Smooth muscle cell (in vitro differentiated cells): Measurements from ENCODE around the gene NOP53. TPM values are rescaled to one million over a fixed set of nuclear protein-coding genes. Genes with fewer than 3 reads are reported as not detected.
"Not testable (repeated sequence)": the region's sequence is repeated elsewhere in the genome, so short reads cannot be mapped to it uniquely, and the experiment has no call there.

Experiments
- DNase-seq: peaks from one replicate; lab custom pipeline; 2025; ENCODE audit not compliant: unreplicated experiment; lab: John Stamatoyannopoulos, UW
- H2AFZ ChIP-seq: fragments of 200-600 bp; sonication (generic); 2 replicates; pipeline ENCODE4 v1.6.0; 2016; ENCODE audit warnings: antibody characterized with exemption, low read depth, mild to moderate bottlenecking
- H3F3A ChIP-seq: fragments of 200-600 bp; sonication (generic); 2 replicates; pipeline ENCODE4 v1.6.0; 2017; ENCODE audit warnings: antibody characterized with exemption, low read depth
- H3K27ac ChIP-seq: fragments of 200-600 bp; sonication (generic); 2 replicates; pipeline ENCODE4 v1.5.1; 2016; ENCODE audit warnings: low read depth, mild to moderate bottlenecking
- H3K27me3 ChIP-seq: fragments of 200-600 bp; sonication (generic); 2 replicates; pipeline ENCODE4 v1.6.1; 2016; ENCODE audit warnings: low read depth, mild to moderate bottlenecking
- H3K36me3 ChIP-seq: fragments of 200-600 bp; sonication (generic); 2 replicates; pipeline ENCODE4 v1.5.1; 2016; ENCODE audit warnings: low read depth
- H3K4me1 ChIP-seq: fragments of 200-600 bp; sonication (generic); 2 replicates; pipeline ENCODE4 v1.5.1; 2016; ENCODE audit warnings: low read depth
- H3K4me2 ChIP-seq: fragments of 200-600 bp; sonication (generic); 2 replicates; pipeline ENCODE4 v1.6.0; 2016; ENCODE audit warnings: mild to moderate bottlenecking
- H3K4me3 ChIP-seq: fragments of 200-600 bp; sonication (generic); 2 replicates; pipeline ENCODE4 v1.5.1; 2016; ENCODE audit warnings: mild to moderate bottlenecking
- H3K79me2 ChIP-seq: fragments of 200-600 bp; sonication (generic); 2 replicates; pipeline ENCODE4 v1.6.0; 2016; ENCODE audit warnings: low read depth, mild to moderate bottlenecking
- H3K9ac ChIP-seq: fragments of 200-600 bp; sonication (generic); 2 replicates; pipeline ENCODE4 v1.6.0; 2016; ENCODE audit warnings: low read depth
- H3K9me3 ChIP-seq: fragments of 200-600 bp; sonication (generic); replicated peaks from 2 replicates; pipeline ENCODE4 v1.5.1; 2016; ENCODE audit warnings: low read depth
- H4K20me1 ChIP-seq: fragments of 200-600 bp; sonication (generic); 2 replicates; pipeline ENCODE4 v1.6.0; 2016; ENCODE audit warnings: low read depth
- CTCF ChIP-seq: fragments of 200-600 bp; sonication (generic); IDR thresholded peaks from 2 replicates; pipeline ENCODE4 v1.5.1; 2017; ENCODE audit warnings: borderline replicate concordance, mild to moderate bottlenecking, antibody characterized with exemption; ENCODE audit not compliant: insufficient read depth, poor library complexity, severe bottlenecking
- WGBS: methylation state at CpG from one replicate; pipeline ENCODE4 v1.1.7; 2016; ENCODE audit warnings: low lambda C conversion rate; 5-methylcytosine and 5-hydroxymethylcytosine counted together
- polyA plus RNA-seq: library from polyadenylated mRNA; unstranded; fragments of >200 nt; fragmentation: Nextera tagmentation; extraction: Ambion mirVana; gene quantifications from 2 replicates; pipeline ENCODE4 v1.2.1, GENCODE V29; 2016
- total RNA-seq: library from RNA; depleted of rRNA; stranded (reverse); fragments of >200 nt; gene quantifications from 2 replicates; pipeline ENCODE4 v1.2.3, GENCODE V29; 2014

Gene NOP53
- total and polyA plus RNA-seq, 2 experiments from 2014 or later = 42.8 to 74.5 TPM

GRCh38 chr19:47740866-47741519, 4.4 kb upstream of the NOP53 start:
- Histone ChIP-seq H3K4me1 (peaks cover 5% of the 10 kb centered on the region), H2AFZ (no peak overlapping the region), H3K27me3 (no peaks in the 10 kb centered on the region), H3K4me3 (no peak overlapping the region), H3K27ac (peak overlapping the region; percentile 99), H3K36me3 (no peaks in the 10 kb centered on the region), H3K79me2 (peaks cover 5% of the 10 kb centered on the region), H3F3A (peaks cover 43% of the 10 kb centered on the region), H3K4me2 (no peak overlapping the region), H3K9me3 (no peaks in the 10 kb centered on the region), H4K20me1 (peaks cover 6% of the 10 kb centered on the region), H3K9ac (no peak overlapping the region)
- no peak for DNase-seq
- TF ChIP-seq CTCF = no peak
- 96% methylated on average over 47 of the region's 48 CpGs for WGBS

GRCh38 chr19:47741544-47742140, 3.7 kb upstream of the NOP53 start:
- no peak for TF ChIP-seq CTCF
- 88% methylated on average over 15 of the region's 15 CpGs for WGBS
- H3K9me3 ChIP-seq = no peaks in the 10 kb centered on the region
- peaks cover 43% of the 10 kb centered on the region for H3F3A ChIP-seq
- H3K27ac ChIP-seq = peak overlapping the region; percentile 99
- H3K27me3 ChIP-seq = no peaks in the 10 kb centered on the region
- H3K9ac ChIP-seq = no peak overlapping the region
- H3K4me1 ChIP-seq = peaks cover 11% of the 10 kb centered on the region
- H3K4me2 ChIP-seq = no peak overlapping the region
- no peak overlapping the region for H3K4me3 ChIP-seq
- no peak for DNase-seq
- H2AFZ ChIP-seq = no peak overlapping the region
- H3K79me2 ChIP-seq = peaks cover 12% of the 10 kb centered on the region
- H3K36me3 ChIP-seq = no peaks in the 10 kb centered on the region
- peaks cover 3% of the 10 kb centered on the region for H4K20me1 ChIP-seq

- TF ChIP-seq CTCF = no peak
- Histone ChIP-seq H2AFZ (peak overlapping the region; percentile 37), H3K9ac (peak overlapping the region; percentile 94), H3K4me1 (peaks cover 11% of the 10 kb centered on the region), H3F3A (peaks cover 42% of the 10 kb centered on the region), H4K20me1 (peaks cover 9% of the 10 kb centered on the region), H3K27me3 (no peaks in the 10 kb centered on the region), H3K9me3 (no peaks in the 10 kb centered on the region), H3K27ac (peak overlapping the region; percentile 99), H3K4me3 (peak overlapping the region; percentile 31), H3K79me2 (peaks cover 21% of the 10 kb centered on the region), H3K36me3 (no peaks in the 10 kb centered on the region), H3K4me2 (peak overlapping the region; percentile 80)
- 12% methylated on average over 13 of the region's 13 CpGs for WGBS
- peak; percentile 48 for DNase-seq
These were observed 2.7 kb upstream of the NOP53 start for GRCh38 chr19:47742634-47743033.

- not testable (repeated sequence) for H3K9me3 ChIP-seq, DNase-seq, H2AFZ ChIP-seq, H3K36me3 ChIP-seq, H3K27me3 ChIP-seq, H3K27ac ChIP-seq
- Histone ChIP-seq H3K79me2 (peaks cover 37% of the 10 kb centered on the region), H3K9ac (peak overlapping the region; percentile 94), H3F3A (peaks cover 21% of the 10 kb centered on the region), H3K4me2 (peak overlapping the region; percentile 98), H3K4me3 (peak overlapping the region; percentile 100), H3K4me1 (peaks cover 11% of the 10 kb centered on the region), H4K20me1 (peaks cover 40% of the 10 kb centered on the region)
- 70% methylated on average over 17 of the region's 17 CpGs for WGBS
These were observed 783 bp downstream of the NOP53 start for GRCh38 chr19:47746129-47746528.
